ENCODE measurements around the gene SLC7A5. TPM values are rescaled to one million over a fixed set of nuclear protein-coding genes. Genes with fewer than 3 reads are reported as not detected.

The SLC7A5 gene
- total and polyA plus RNA-seq, 2 of the 13 experiments (the other 11 are each of a cell fraction or from before 2014, with no cell fraction given) = 79.6 to 155 TPM

DNA sequence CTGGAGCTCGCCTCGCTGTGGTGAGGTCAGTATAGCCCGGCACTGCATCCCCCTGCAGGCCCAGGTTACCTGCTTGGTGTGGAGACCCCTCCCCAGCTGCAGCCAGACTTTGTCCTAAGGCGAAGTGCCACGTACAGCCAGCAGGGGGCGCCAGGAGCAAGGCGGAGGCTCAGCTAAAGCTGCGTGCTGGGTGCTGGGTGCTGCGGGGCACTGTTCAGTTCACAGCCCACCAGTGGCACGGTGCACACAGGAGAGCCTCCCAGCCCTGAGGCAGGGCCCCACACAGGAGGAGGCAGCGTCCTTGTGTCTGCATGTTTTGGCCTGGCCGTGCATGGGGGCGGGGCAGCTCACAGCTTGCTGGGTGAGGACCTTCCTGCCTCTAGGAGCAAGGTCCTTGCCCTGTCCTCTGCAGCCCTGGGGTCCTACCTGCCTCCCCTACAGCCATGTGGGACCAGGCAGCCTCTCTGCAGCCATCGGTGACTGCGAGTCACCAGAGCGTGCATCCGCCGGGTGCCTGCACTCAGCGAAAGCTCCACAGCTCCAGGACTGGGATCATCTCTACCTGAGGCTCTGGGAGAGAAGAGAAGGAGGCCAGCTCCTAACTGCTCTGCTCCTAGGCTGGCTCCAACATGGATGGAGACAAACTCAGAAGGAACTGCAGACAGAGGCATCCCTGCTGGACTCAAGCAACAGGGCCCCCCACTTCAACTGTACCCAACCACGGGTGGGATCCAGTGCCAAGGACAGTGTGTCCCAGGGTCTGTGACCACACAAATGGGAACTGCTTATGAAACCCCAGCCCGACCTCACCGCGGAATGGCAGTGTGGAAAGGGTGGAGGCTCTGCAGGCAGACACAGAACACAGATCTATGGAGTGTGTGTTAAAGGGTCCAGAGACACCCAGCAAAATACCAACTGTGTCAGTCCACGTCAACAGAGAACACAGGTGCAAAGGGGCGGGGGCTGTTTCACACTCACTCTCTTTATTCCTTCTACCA, 19.0 kb downstream of the SLC7A5 start (continued):
- TF ChIP-seq ZFP36L1 (CRISPR knock-in tag; IDR thresholded peaks at IDR 0.05) = no peak
- 0 out of 2 replicates have a peak, but pooled peaks have one; percentile 58 for TF ChIP-seq ZNF317 (CRISPR knock-in tag; IDR thresholded peaks at IDR 0.05)
- TF ChIP-seq AGO2 (optimal IDR thresholded peaks at IDR 0.05; ENCODE audit: low read depth, low read length) = peak; percentile 86
- peak; percentile 97 for TF ChIP-seq ZMYM3 (CRISPR knock-in tag; IDR thresholded peaks at IDR 0.05)
- no peak for TF ChIP-seq ZNF878 (CRISPR knock-in tag; IDR thresholded peaks at IDR 0.05)
- no peak for TF ChIP-seq SMARCC2 (IDR thresholded peaks at IDR 0.05)
- TF ChIP-seq IRF2 (CRISPR knock-in tag; IDR thresholded peaks at IDR 0.05) = peak; percentile 93
- TF ChIP-seq, protein P1, sequence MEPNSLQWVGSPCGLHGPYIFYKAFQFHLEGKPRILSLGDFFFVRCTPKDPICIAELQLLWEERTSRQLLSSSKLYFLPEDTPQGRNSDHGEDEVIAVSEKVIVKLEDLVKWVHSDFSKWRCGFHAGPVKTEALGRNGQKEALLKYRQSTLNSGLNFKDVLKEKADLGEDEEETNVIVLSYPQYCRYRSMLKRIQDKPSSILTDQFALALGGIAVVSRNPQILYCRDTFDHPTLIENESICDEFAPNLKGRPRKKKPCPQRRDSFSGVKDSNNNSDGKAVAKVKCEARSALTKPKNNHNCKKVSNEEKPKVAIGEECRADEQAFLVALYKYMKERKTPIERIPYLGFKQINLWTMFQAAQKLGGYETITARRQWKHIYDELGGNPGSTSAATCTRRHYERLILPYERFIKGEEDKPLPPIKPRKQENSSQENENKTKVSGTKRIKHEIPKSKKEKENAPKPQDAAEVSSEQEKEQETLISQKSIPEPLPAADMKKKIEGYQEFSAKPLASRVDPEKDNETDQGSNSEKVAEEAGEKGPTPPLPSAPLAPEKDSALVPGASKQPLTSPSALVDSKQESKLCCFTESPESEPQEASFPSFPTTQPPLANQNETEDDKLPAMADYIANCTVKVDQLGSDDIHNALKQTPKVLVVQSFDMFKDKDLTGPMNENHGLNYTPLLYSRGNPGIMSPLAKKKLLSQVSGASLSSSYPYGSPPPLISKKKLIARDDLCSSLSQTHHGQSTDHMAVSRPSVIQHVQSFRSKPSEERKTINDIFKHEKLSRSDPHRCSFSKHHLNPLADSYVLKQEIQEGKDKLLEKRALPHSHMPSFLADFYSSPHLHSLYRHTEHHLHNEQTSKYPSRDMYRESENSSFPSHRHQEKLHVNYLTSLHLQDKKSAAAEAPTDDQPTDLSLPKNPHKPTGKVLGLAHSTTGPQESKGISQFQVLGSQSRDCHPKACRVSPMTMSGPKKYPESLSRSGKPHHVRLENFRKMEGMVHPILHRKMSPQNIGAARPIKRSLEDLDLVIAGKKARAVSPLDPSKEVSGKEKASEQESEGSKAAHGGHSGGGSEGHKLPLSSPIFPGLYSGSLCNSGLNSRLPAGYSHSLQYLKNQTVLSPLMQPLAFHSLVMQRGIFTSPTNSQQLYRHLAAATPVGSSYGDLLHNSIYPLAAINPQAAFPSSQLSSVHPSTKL (CRISPR knock-in tag; IDR thresholded peaks at IDR 0.05) = peak; percentile 90
- no peak for TF ChIP-seq RORA (CRISPR knock-in tag; IDR thresholded peaks at IDR 0.05)
- TF ChIP-seq DR1 (CRISPR knock-in tag; IDR thresholded peaks at IDR 0.05) = no peak
- TF ChIP-seq, protein P2, sequence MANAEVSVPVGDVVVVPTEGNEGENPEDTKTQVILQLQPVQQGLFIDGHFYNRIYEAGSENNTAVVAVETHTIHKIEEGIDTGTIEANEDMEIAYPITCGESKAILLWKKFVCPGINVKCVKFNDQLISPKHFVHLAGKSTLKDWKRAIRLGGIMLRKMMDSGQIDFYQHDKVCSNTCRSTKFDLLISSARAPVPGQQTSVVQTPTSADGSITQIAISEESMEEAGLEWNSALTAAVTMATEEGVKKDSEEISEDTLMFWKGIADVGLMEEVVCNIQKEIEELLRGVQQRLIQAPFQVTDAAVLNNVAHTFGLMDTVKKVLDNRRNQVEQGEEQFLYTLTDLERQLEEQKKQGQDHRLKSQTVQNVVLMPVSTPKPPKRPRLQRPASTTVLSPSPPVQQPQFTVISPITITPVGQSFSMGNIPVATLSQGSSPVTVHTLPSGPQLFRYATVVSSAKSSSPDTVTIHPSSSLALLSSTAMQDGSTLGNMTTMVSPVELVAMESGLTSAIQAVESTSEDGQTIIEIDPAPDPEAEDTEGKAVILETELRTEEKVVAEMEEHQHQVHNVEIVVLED (CRISPR knock-in tag; IDR thresholded peaks at IDR 0.05; ENCODE audit: borderline replicate concordance) = peak; percentile 81; the same call in 1 of the 2 replicates
- peak; percentile 66 for TF ChIP-seq GATAD1 (CRISPR knock-in tag; IDR thresholded peaks at IDR 0.05)
- TF ChIP-seq MXD4 (CRISPR knock-in tag; IDR thresholded peaks at IDR 0.05) = peak; percentile 94
- peak; percentile 67; the same call in 1 of the 2 replicates for TF ChIP-seq RNF2 (conservative IDR thresholded peaks at IDR 0.05; ENCODE audit: low read depth)
- peak; percentile 75 for TF ChIP-seq XRCC5 (optimal IDR thresholded peaks at IDR 0.05; ENCODE audit: low read length)
- TF ChIP-seq, protein P3, sequence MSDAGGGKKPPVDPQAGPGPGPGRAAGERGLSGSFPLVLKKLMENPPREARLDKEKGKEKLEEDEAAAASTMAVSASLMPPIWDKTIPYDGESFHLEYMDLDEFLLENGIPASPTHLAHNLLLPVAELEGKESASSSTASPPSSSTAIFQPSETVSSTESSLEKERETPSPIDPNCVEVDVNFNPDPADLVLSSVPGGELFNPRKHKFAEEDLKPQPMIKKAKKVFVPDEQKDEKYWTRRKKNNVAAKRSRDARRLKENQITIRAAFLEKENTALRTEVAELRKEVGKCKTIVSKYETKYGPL (CRISPR knock-in tag; IDR thresholded peaks at IDR 0.05) = no peak
- peak; percentile 62; the same call in 1 of the 2 replicates for TF ChIP-seq KLF12 (CRISPR knock-in tag; IDR thresholded peaks at IDR 0.05; ENCODE audit: borderline replicate concordance)
- peak; percentile 69 for TF ChIP-seq ZFY (CRISPR knock-in tag; IDR thresholded peaks at IDR 0.05)
- peak; percentile 98 for TF ChIP-seq ZNF121 (CRISPR knock-in tag; IDR thresholded peaks at IDR 0.05)
- TF ChIP-seq, protein P4, sequence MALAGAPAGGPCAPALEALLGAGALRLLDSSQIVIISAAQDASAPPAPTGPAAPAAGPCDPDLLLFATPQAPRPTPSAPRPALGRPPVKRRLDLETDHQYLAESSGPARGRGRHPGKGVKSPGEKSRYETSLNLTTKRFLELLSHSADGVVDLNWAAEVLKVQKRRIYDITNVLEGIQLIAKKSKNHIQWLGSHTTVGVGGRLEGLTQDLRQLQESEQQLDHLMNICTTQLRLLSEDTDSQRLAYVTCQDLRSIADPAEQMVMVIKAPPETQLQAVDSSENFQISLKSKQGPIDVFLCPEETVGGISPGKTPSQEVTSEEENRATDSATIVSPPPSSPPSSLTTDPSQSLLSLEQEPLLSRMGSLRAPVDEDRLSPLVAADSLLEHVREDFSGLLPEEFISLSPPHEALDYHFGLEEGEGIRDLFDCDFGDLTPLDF (CRISPR knock-in tag; IDR thresholded peaks at IDR 0.05) = no peak
- TF ChIP-seq U2AF2 (IDR thresholded peaks at IDR 0.05; ENCODE audit: low read depth, low read length) = no peak
